OCI-LY1 (cell line): Measurements from ENCODE around the gene NOD2.

Source experiments
- H2AFZ ChIP-seq: fragments of 200-600 bp; sonication (generic), shearing (Covaris generic); 2 replicates; pipeline ENCODE4 v1.6.0; 2014; ENCODE audit warnings: antibody characterized with exemption, mild to moderate bottlenecking, low read length
- H3F3A ChIP-seq: fragments of 200-600 bp; sonication (generic), shearing (Covaris generic); 2 replicates; pipeline ENCODE4 v1.6.0; 2014; ENCODE audit warnings: mild to moderate bottlenecking, antibody characterized with exemption, low read length, moderate library complexity; ENCODE audit not compliant: insufficient read depth
- H3K27ac ChIP-seq: fragments of 200-600 bp; sonication (generic); 2 replicates; pipeline ENCODE4 v1.5.1; 2014; ENCODE audit warnings: low read length, mixed run types, mild to moderate bottlenecking, low read depth; ENCODE audit not compliant: poor library complexity, severe bottlenecking
- H3K27me3 ChIP-seq: fragments of 200-600 bp; sonication (generic); 2 replicates; pipeline ENCODE4 v1.6.0; 2014; ENCODE audit warnings: antibody characterized with exemption, mild to moderate bottlenecking, low read length, moderate library complexity; ENCODE audit not compliant: insufficient read depth
- H3K36me3 ChIP-seq: fragments of 200-600 bp; sonication (generic); 2 replicates; pipeline ENCODE4 v1.6.1; 2014; ENCODE audit warnings: mild to moderate bottlenecking, antibody characterized with exemption, low read length, moderate library complexity, mixed read lengths; ENCODE audit not compliant: insufficient read depth
- H3K4me1 ChIP-seq: fragments of 200-600 bp; sonication (generic); 2 replicates; pipeline ENCODE4 v1.5.1; 2014; ENCODE audit warnings: mild to moderate bottlenecking, low read length, moderate library complexity; ENCODE audit not compliant: insufficient read depth, severe bottlenecking
- H3K4me2 ChIP-seq: fragments of 200-600 bp; sonication (generic), shearing (Covaris generic); 2 replicates; pipeline ENCODE4 v1.6.1; 2014; ENCODE audit warnings: low read length
- H3K4me3 ChIP-seq: fragments of 200-600 bp; sonication (generic); 2 replicates; pipeline ENCODE4 v1.5.1; 2014; ENCODE audit warnings: low read length, low read depth, mild to moderate bottlenecking, mixed read lengths; ENCODE audit not compliant: poor library complexity, severe bottlenecking
- H3K79me2 ChIP-seq: fragments of 200-600 bp; shearing (Covaris generic); 2 replicates; pipeline ENCODE4 v1.6.1; 2016; ENCODE audit warnings: mixed run types, low read length, mixed read lengths; ENCODE audit not compliant: insufficient read depth
- H3K9ac ChIP-seq: fragments of 200-600 bp; sonication (generic), shearing (Covaris generic); 2 replicates; pipeline ENCODE4 v1.6.1; 2014; ENCODE audit warnings: mild to moderate bottlenecking, low read length, mixed read lengths
- H3K9me2 ChIP-seq: fragments of 200-600 bp; sonication (generic), shearing (Covaris generic); 2 replicates; pipeline ENCODE4 v1.6.1; 2014; ENCODE audit warnings: low read depth, mild to moderate bottlenecking, low read length, mixed read lengths
- H3K9me3 ChIP-seq: fragments of 200-600 bp; shearing (Covaris generic); 2 replicates; pipeline ENCODE4 v1.6.1; 2014; ENCODE audit warnings: low read length, mixed read lengths
- H4K20me1 ChIP-seq: fragments of 200-600 bp; sonication (generic), shearing (Covaris generic); 2 replicates; pipeline ENCODE4 v1.6.0; 2016; ENCODE audit warnings: mild to moderate bottlenecking, low read length; ENCODE audit not compliant: insufficient read depth
- CTCF ChIP-seq: fragments of 200-600 bp; sonication (generic), shearing (Covaris generic); IDR thresholded peaks from 2 replicates; pipeline ENCODE4 v1.5.1; 2017; ENCODE audit warnings: mild to moderate bottlenecking, antibody characterized with exemption, low read length, moderate library complexity, mixed read lengths
- EZH2 ChIP-seq: fragments of 200-600 bp; sonication (generic), shearing (Covaris generic); IDR thresholded peaks from 2 replicates; pipeline ENCODE4 v1.8.0; 2017; ENCODE audit warnings: borderline replicate concordance, mixed run types, mild to moderate bottlenecking, antibody characterized with exemption, low read length, moderate library complexity, mixed read lengths

Gene NOD2

GRCh38 chr16:50711862-50712559, 18.6 kb downstream of the NOD2 start:
- Histone ChIP-seq H3K4me2 (no peak overlapping the region), H3K9me3 (no peaks in the 10 kb centered on the region), H3K27me3 (no peaks in the 10 kb centered on the region), H3K27ac (no peak overlapping the region), H4K20me1 (no peaks in the 10 kb centered on the region), H3K9ac (no peak overlapping the region), H3K9me2 (no peaks in the 10 kb centered on the region), H2AFZ (no peak overlapping the region), H3K4me1 (no peaks in the 10 kb centered on the region), H3K79me2 (no peaks in the 10 kb centered on the region), H3K36me3 (no peaks in the 10 kb centered on the region), H3F3A (no peaks in the 10 kb centered on the region), H3K4me3 (no peak overlapping the region)
- TF ChIP-seq CTCF = no peak
- TF ChIP-seq EZH2 = no peak

- no peaks in the 10 kb centered on the region for H3K4me1 ChIP-seq
- H3K36me3 ChIP-seq = no peaks in the 10 kb centered on the region
- no peaks in the 10 kb centered on the region for H3F3A ChIP-seq
- no peak overlapping the region for H2AFZ ChIP-seq
- no peaks in the 10 kb centered on the region for H3K79me2 ChIP-seq
- no peaks in the 10 kb centered on the region for H3K27me3 ChIP-seq
- no peak overlapping the region for H3K4me2 ChIP-seq
- no peak overlapping the region for H3K27ac ChIP-seq
- no peak overlapping the region for H3K9ac ChIP-seq
- H3K9me2 ChIP-seq = no peaks in the 10 kb centered on the region
- no peaks in the 10 kb centered on the region for H4K20me1 ChIP-seq
- no peak overlapping the region for H3K4me3 ChIP-seq
- no peak for TF ChIP-seq CTCF
- no peak for TF ChIP-seq EZH2
- no peaks in the 10 kb centered on the region for H3K9me3 ChIP-seq
These were observed 19.1 kb downstream of the NOD2 start for GRCh38 chr16:50712560-50712898.

GRCh38 chr16:50712956-50713355, 19.6 kb downstream of the NOD2 start:
- H3K36me3 ChIP-seq = no peaks in the 10 kb centered on the region
- H3K27me3 ChIP-seq = no peaks in the 10 kb centered on the region
- no peaks in the 10 kb centered on the region for H3K79me2 ChIP-seq
- H3K9me2 ChIP-seq = no peaks in the 10 kb centered on the region
- H3K4me2 ChIP-seq = no peak overlapping the region
- H3K9me3 ChIP-seq = no peaks in the 10 kb centered on the region
- no peaks in the 10 kb centered on the region for H3F3A ChIP-seq
- H4K20me1 ChIP-seq = no peaks in the 10 kb centered on the region
- no peak overlapping the region for H3K4me3 ChIP-seq
- no peak for TF ChIP-seq CTCF
- TF ChIP-seq EZH2 = no peak
- H3K9ac ChIP-seq = no peak overlapping the region
- no peak overlapping the region for H3K27ac ChIP-seq
- no peaks in the 10 kb centered on the region for H3K4me1 ChIP-seq
- no peak overlapping the region for H2AFZ ChIP-seq
